ENCODE results near the gene GOLGA3. TPM values are rescaled to one million over a fixed set of nuclear protein-coding genes. Genes with fewer than 3 reads are reported as not detected.
"Not testable (repeated sequence)": the region's sequence is repeated elsewhere in the genome, so short reads cannot be mapped to it uniquely, and the experiment has no call there.

The GOLGA3 gene
- total and polyA plus RNA-seq, 4 donors, result 5.0 to 43.0 (median 15.8) TPM

GRCh38 chr12:132776816-132777568, 51.7 kb downstream of the GOLGA3 start:
- Histone ChIP-seq H3K27me3 (ENCODE audit: control insufficient read depth in 4 of 4, insufficient read depth in 4 of 4, low read length in 3 of 4) (no peaks in the 10 kb centered on the region), H3K27ac (ENCODE audit: low read depth in 1 of 2, low read length in 2 of 2) (no peak overlapping the region), H3K4me3 (ENCODE audit: low read depth in 1 of 3, low read length in 3 of 3) (no peak overlapping the region), H3K36me3 (ENCODE audit: control insufficient read depth in 4 of 4, insufficient read depth in 3 of 4, low read depth in 1 of 4, low read length in 3 of 4) (peaks cover 33 to 77% (median 51%) of the 10 kb centered on the region in 4 donors), H3K9me3 (ENCODE audit: control insufficient read depth in 4 of 4, low read length in 3 of 4) (no peaks in the 10 kb centered on the region), H3K4me1 (ENCODE audit: control insufficient read depth in 4 of 4, insufficient read depth in 4 of 4, low read length in 3 of 4) (peaks cover 0 to 5% (median 0%) of the 10 kb centered on the region in 4 donors), H3K9ac (ENCODE audit: low read depth in 1 of 2, low read length in 2 of 2) (no peak overlapping the region)
- no peak for DNase-seq (ENCODE audit: low spot score)
- WGBS, result 87% methylated on average over 29 of the region's 29 CpGs
- TF ChIP-seq NR2F2 (IDR thresholded peaks at IDR 0.05) (peak; percentile 42), HNF4A (conservative IDR thresholded peaks at IDR 0.05) (no peak)

- not testable (repeated sequence) for DNase-seq (ENCODE audit: low spot score); H3K4me1 ChIP-seq (ENCODE audit: control insufficient read depth in 4 of 4, insufficient read depth in 4 of 4, low read length in 3 of 4)
- 83% methylated on average over 12 of the region's 12 CpGs for WGBS
Measured at GRCh38 chr12:132776230-132776625, 52.4 kb downstream of the GOLGA3 start.

GRCh38 chr12:132775502-132776229, 53.0 kb downstream of the GOLGA3 start:
- TF ChIP-seq REST (IDR thresholded peaks at IDR 0.05) (no peak), YY1 (IDR thresholded peaks at IDR 0.05) (no peak)
- Histone ChIP-seq H3K36me3 (ENCODE audit: control insufficient read depth in 4 of 4, insufficient read depth in 3 of 4, low read depth in 1 of 4, low read length in 3 of 4) (peaks cover 25 to 76% (median 51%) of the 10 kb centered on the region in 4 donors), H3K27me3 (ENCODE audit: control insufficient read depth in 4 of 4, insufficient read depth in 4 of 4, low read length in 3 of 4) (no peaks in the 10 kb centered on the region), H3K9ac (ENCODE audit: low read depth in 1 of 2, low read length in 2 of 2) (no peak overlapping the region), H3K4me1 (ENCODE audit: control insufficient read depth in 4 of 4, insufficient read depth in 4 of 4, low read length in 3 of 4) (peaks cover 0 to 5% (median 0%) of the 10 kb centered on the region in 4 donors), H3K27ac (ENCODE audit: low read depth in 1 of 2, low read length in 2 of 2) (no peak overlapping the region), H3K9me3 (ENCODE audit: control insufficient read depth in 4 of 4, low read length in 3 of 4) (no peaks in the 10 kb centered on the region), H3K4me3 (ENCODE audit: low read depth in 1 of 3, low read length in 3 of 3) (no peak overlapping the region)
- no peak for DNase-seq (ENCODE audit: low spot score)
- WGBS, result 96% methylated on average over 23 of the region's 24 CpGs

More at GRCh38 chr12:132776230-132776625, 52.4 kb downstream of the GOLGA3 start:
- H3K27ac ChIP-seq (ENCODE audit: low read depth in 1 of 2, low read length in 2 of 2); H3K4me3 ChIP-seq (ENCODE audit: low read depth in 1 of 3, low read length in 3 of 3); H3K27me3 ChIP-seq (ENCODE audit: control insufficient read depth in 4 of 4, insufficient read depth in 4 of 4, low read length in 3 of 4); H3K9me3 ChIP-seq (ENCODE audit: control insufficient read depth in 4 of 4, low read length in 3 of 4); H3K9ac ChIP-seq (ENCODE audit: low read depth in 1 of 2, low read length in 2 of 2): not testable (repeated sequence)
- H3K36me3 ChIP-seq (ENCODE audit: control insufficient read depth in 4 of 4, insufficient read depth in 3 of 4, low read depth in 1 of 4, low read length in 3 of 4), result peaks cover 29 to 77% (median 51%) of the 10 kb centered on the region in 4 donors

GRCh38 chr12:132774646-132775275, 53.9 kb downstream of the GOLGA3 start:
- Histone ChIP-seq H3K36me3 (ENCODE audit: control insufficient read depth in 4 of 4, insufficient read depth in 3 of 4, low read depth in 1 of 4, low read length in 3 of 4) (peaks cover 19 to 71% (median 43%) of the 10 kb centered on the region in 4 donors), H3K4me3 (ENCODE audit: low read depth in 1 of 3, low read length in 3 of 3) (no peak overlapping the region), H3K4me1 (ENCODE audit: control insufficient read depth in 4 of 4, insufficient read depth in 4 of 4, low read length in 3 of 4) (peaks cover 0 to 5% (median 0%) of the 10 kb centered on the region in 4 donors), H3K9me3 (ENCODE audit: control insufficient read depth in 4 of 4, low read length in 3 of 4) (no peaks in the 10 kb centered on the region), H3K27me3 (ENCODE audit: control insufficient read depth in 4 of 4, insufficient read depth in 4 of 4, low read length in 3 of 4) (no peaks in the 10 kb centered on the region), H3K27ac (ENCODE audit: low read depth in 1 of 2, low read length in 2 of 2) (no peak overlapping the region), H3K9ac (ENCODE audit: low read depth in 1 of 2, low read length in 2 of 2) (no peak overlapping the region)
- no peak for DNase-seq (ENCODE audit: low spot score)
- WGBS, result 93% methylated on average over 30 of the region's 30 CpGs
- TF ChIP-seq EGR1 (IDR thresholded peaks at IDR 0.05; ENCODE audit: low read depth in 2 of 2) (no peak), FOXA2 (IDR thresholded peaks at IDR 0.05) (no peak), GABPA (IDR thresholded peaks at IDR 0.05 in 1 of 2, conservative IDR thresholded peaks at IDR 0.05 in 1 of 2) (no peak), RXRA (IDR thresholded peaks at IDR 0.05) (no peak), RAD21 (IDR thresholded peaks at IDR 0.05) (no peak), ZBTB33 (IDR thresholded peaks at IDR 0.05) (no peak), HNF4G (IDR thresholded peaks at IDR 0.05) (no peak), ATF3 (IDR thresholded peaks at IDR 0.05) (no peak), YY1 (IDR thresholded peaks at IDR 0.05) (no peak)
